Measurements from ENCODE around the gene TTLL8. TPM values are rescaled to one million over a fixed set of nuclear protein-coding genes. Genes with fewer than 3 reads are reported as not detected.

Gene TTLL8
- total RNA-seq, 2 donors from 2014 or later, result not detected

DNA sequence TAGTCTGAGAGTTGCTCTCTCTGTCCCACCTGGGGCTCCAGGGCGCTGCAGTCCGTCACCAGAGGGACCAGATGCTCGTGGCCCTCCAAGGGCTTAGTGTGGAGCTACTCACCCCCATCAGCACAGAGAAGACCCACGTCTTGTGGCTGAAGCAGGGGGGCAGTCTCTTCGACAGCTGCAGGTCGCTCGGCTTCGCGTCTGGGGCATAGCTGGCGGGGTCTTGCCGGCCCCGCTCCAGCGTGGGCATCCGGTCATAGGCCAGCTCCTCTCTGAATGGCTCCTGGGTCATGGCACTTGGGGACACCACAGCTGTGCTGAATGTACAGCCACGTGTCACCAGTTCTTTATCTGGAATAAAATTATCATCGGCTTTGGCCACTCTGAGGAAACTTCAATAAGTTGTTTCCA is 26.5 kb upstream of the TTLL8 start:
- H3K4me3 ChIP-seq, result no peak overlapping the region
- H3K36me3 ChIP-seq (replicated peaks in 1 of 2; ENCODE audit: insufficient read depth in 1 of 2, low read depth in 2 of 2), result no peaks in the 10 kb centered on the region
- no peak for ATAC-seq
- intact Hi-C loops (cut with DNase I), result no loop called here
- H3K27me3 ChIP-seq, result peaks cover 0 to 3% of the 10 kb centered on the region in 2 donors
- WGBS, 2 donors, result 73 to 74% methylated on average over 9 to 16 of the region's 16 CpGs
- DNase-seq, result no peak
- no peak overlapping the region for H3K27ac ChIP-seq
- TF ChIP-seq POLR2A (IDR thresholded peaks at IDR 0.05), result no peak
- TF ChIP-seq, protein P1, sequence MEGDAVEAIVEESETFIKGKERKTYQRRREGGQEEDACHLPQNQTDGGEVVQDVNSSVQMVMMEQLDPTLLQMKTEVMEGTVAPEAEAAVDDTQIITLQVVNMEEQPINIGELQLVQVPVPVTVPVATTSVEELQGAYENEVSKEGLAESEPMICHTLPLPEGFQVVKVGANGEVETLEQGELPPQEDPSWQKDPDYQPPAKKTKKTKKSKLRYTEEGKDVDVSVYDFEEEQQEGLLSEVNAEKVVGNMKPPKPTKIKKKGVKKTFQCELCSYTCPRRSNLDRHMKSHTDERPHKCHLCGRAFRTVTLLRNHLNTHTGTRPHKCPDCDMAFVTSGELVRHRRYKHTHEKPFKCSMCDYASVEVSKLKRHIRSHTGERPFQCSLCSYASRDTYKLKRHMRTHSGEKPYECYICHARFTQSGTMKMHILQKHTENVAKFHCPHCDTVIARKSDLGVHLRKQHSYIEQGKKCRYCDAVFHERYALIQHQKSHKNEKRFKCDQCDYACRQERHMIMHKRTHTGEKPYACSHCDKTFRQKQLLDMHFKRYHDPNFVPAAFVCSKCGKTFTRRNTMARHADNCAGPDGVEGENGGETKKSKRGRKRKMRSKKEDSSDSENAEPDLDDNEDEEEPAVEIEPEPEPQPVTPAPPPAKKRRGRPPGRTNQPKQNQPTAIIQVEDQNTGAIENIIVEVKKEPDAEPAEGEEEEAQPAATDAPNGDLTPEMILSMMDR (IDR thresholded peaks at IDR 0.05), result no peak
- no peaks in the 10 kb centered on the region for H3K4me1 ChIP-seq
- no peaks in the 10 kb centered on the region for H3K9me3 ChIP-seq

DNA sequence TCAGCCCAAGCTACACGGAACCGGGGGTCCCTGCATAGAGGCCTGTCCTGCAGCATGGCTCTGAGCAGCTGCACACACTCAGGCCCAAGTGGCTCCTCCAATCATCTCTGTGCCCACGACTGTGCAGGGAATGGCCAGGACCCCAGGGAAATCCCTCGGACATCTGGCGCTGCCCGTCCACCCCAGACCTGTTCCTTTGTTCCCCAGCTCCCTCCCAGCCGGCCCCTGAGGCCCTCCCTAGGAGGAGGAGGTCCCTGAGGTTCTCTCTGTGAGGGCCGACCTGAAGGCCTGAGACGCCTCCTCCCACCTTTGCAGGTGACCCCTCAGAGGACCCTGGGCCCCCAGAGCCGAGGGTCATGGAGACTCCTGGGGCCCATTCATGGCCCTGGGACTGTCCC is 26.0 kb upstream of the TTLL8 start:
- H3K4me3 ChIP-seq, result no peak overlapping the region
- no peaks in the 10 kb centered on the region for H3K36me3 ChIP-seq (replicated peaks in 1 of 2; ENCODE audit: insufficient read depth in 1 of 2, low read depth in 2 of 2)
- 67 to 80% methylated on average over 5 to 10 of the region's 10 CpGs for WGBS, 2 donors
- ATAC-seq (no peak), DNase-seq (no peak)
- TF ChIP-seq POLR2A (IDR thresholded peaks at IDR 0.05), result no peak
- TF ChIP-seq, protein P1 (IDR thresholded peaks at IDR 0.05), result no peak
- no peak overlapping the region for H3K27ac ChIP-seq
- H3K9me3 ChIP-seq, result no peaks in the 10 kb centered on the region
- intact Hi-C loops (cut with DNase I), result no loop called here
- peaks cover 0 to 3% of the 10 kb centered on the region in 2 donors for H3K27me3 ChIP-seq
- no peaks in the 10 kb centered on the region for H3K4me1 ChIP-seq

DNA sequence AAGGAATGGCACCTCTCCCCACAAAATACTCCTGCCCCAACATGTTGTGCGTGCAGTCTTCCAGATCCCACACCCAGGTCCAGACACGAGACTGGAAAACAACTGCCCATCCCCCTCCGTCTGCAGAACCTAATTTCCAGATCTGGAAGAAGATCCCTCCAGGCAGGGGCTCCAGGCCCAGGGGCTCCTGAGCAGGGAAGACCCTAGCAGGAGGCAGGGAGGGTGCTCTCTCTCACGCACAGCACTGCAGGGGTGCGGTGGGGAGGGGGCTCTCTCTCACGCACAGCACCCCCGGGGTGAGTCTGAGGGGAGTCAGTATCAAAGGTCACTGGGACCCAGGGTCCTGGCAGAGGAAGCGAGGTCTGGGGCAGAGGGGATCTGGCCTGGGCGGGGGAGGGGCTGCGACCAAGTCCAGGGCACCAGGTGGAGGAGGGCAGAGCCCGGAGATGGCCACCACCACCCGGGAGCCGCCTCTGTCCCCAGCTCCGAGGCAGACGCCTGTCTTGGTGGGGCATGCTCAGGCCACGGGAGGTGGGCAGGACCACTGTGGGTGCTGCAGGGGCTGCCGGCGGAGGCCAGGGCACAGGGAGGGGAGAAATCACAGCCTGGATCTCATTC is 25.5 kb upstream of the TTLL8 start:
- Histone ChIP-seq H3K9me3 (no peaks in the 10 kb centered on the region), H3K27ac (no peak overlapping the region), H3K36me3 (replicated peaks in 1 of 2; ENCODE audit: insufficient read depth in 1 of 2, low read depth in 2 of 2) (no peaks in the 10 kb centered on the region), H3K4me1 (no peaks in the 10 kb centered on the region), H3K4me3 (no peak overlapping the region), H3K27me3 (peaks cover 0 to 3% of the 10 kb centered on the region in 2 donors)
- WGBS, 2 donors, result 25 to 62% methylated on average over 6 to 14 of the region's 18 CpGs
- TF ChIP-seq, protein P1 (IDR thresholded peaks at IDR 0.05), result no peak
- TF ChIP-seq POLR2A (IDR thresholded peaks at IDR 0.05), result no peak
- no peak for ATAC-seq
- DNase-seq, result no peak
- intact Hi-C loops (cut with DNase I), result no loop called here

DNA sequence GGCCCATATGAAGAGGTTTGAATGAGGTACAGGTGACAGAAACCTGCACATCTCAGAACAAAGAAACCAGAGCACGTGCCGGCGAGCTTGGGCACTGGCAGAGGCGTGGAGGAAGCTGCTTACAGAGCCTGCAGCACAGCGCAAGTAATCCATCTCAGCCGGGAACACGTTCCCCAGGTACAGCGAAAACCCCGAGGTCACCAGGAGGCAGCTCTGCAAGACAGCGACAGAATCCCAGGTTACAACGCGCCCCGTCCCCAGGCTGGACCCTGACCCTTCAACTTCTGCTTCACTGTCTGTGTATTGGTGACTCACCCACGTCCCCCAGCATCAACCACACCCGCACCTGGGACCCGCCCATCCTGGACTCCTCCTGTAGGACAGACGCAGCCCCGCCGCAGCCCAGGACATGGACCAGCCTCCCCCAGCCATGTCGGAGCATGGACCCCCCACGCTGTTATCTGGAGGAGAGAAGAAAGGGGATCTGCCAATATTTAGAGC is 24.9 kb upstream of the TTLL8 start:
- Histone ChIP-seq H3K27me3 (peaks cover 0 to 3% of the 10 kb centered on the region in 2 donors), H3K4me3 (no peak overlapping the region), H3K36me3 (replicated peaks in 1 of 2; ENCODE audit: insufficient read depth in 1 of 2, low read depth in 2 of 2) (no peaks in the 10 kb centered on the region), H3K4me1 (no peaks in the 10 kb centered on the region), H3K9me3 (no peaks in the 10 kb centered on the region), H3K27ac (no peak overlapping the region)
- WGBS, 2 donors, result 63 to 69% methylated on average over 21 of the region's 21 CpGs
- intact Hi-C loops (cut with DNase I), result no loop called here
- no peak for ATAC-seq
- TF ChIP-seq, protein P1 (IDR thresholded peaks at IDR 0.05), result no peak
- no peak for TF ChIP-seq POLR2A (IDR thresholded peaks at IDR 0.05)
- no peak for DNase-seq

DNA sequence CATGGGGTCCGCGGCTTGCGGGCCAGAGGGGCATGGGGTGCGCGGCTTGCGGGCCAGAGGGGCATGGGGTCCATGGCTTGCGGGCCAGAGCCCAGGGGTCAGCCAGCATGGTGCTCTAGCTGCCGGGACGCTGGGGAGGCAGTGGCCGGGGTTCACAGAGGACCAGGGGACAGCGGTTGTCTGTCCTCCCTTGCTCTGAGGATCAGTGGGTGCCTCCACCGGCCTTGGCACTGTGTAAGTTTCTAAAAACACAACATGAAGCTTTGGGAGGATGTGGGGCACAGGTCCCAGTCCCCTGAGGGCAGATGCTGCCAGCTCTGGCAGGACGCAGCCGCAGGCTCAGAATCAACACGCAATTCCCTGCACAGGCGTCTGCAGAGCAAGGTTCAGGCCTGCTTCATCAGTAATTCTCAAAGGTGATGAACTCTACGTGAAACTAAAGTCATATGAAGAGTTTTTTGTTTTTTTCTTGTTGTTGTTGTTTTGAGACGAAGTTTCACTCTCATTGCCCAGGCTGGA is 24.2 kb upstream of the TTLL8 start:
- DNase-seq (no peak), ATAC-seq (no peak)
- no peak overlapping the region for H3K4me3 ChIP-seq
- no peak overlapping the region for H3K27ac ChIP-seq
- no peaks in the 10 kb centered on the region for H3K27me3 ChIP-seq
- no peaks in the 10 kb centered on the region for H3K36me3 ChIP-seq (replicated peaks in 1 of 2; ENCODE audit: insufficient read depth in 1 of 2, low read depth in 2 of 2)
- WGBS, 2 donors, result 70 to 77% methylated on average over 7 to 18 of the region's 18 CpGs
- H3K4me1 ChIP-seq, result no peaks in the 10 kb centered on the region
- TF ChIP-seq POLR2A (IDR thresholded peaks at IDR 0.05), result no peak
- TF ChIP-seq, protein P1 (IDR thresholded peaks at IDR 0.05), result no peak
- H3K9me3 ChIP-seq, result no peaks in the 10 kb centered on the region
- intact Hi-C loops (cut with DNase I), result no loop called here
